HepG2 (cell line): Measurements from ENCODE around the gene GRIK4. TPM values are rescaled to one million over a fixed set of nuclear protein-coding genes. Genes with fewer than 3 reads are reported as not detected.

Source experiments
- ERF ChIP-seq: IDR thresholded peaks from 2 replicates; pipeline ENCODE4 v1.6.1; 2018; ENCODE audit warnings: missing biosample characterization, missing genetic modification reagents
- FOXK2 ChIP-seq: fragments of 450-650 bp; IDR thresholded peaks from 2 replicates; pipeline ENCODE4 v1.6.1; 2016
- HNF1B ChIP-seq: sonication (generic); formaldehyde crosslinking; IDR thresholded peaks from 2 replicates; pipeline ENCODE4 v1.5.1; 2020; ENCODE audit warnings: mild to moderate bottlenecking, moderate library complexity, missing genetic modification reagents
- ISL2 ChIP-seq: sonication (generic); formaldehyde crosslinking; IDR thresholded peaks from 2 replicates; pipeline ENCODE4 v1.5.0; 2020; ENCODE audit warnings: missing genetic modification reagents
- KDM5A ChIP-seq: fragments of 200-600 bp; sonication (generic); IDR thresholded peaks from 2 replicates; pipeline ENCODE4 v1.7.0; 2018; ENCODE audit warnings: antibody characterized with exemption, mild to moderate bottlenecking, low read length, borderline replicate concordance
- KLF16 ChIP-seq, 2 experiments: sonication (generic) in 1 of 2; formaldehyde crosslinking in 1 of 2; IDR thresholded peaks; 2 replicates each; pipeline versions ENCODE4 v1.6.1 to v1.8.0; 2016 to 2023; ENCODE audit warnings: missing genetic modification reagents in 2 of 2, missing compliant biosample characterization in 1 of 2
- NKX3-1 ChIP-seq: sonication (generic); formaldehyde crosslinking; IDR thresholded peaks from 2 replicates; pipeline ENCODE4 v1.5.0; 2020; ENCODE audit warnings: missing genetic modification reagents
- POLR2G ChIP-seq: fragments of 200-400 bp; formaldehyde crosslinking; IDR thresholded peaks from 2 replicates; pipeline ENCODE4 v1.6.1; 2018; ENCODE audit warnings: mild to moderate bottlenecking, low read depth, low read length, moderate library complexity
- SATB2 ChIP-seq: sonication (generic); formaldehyde crosslinking; IDR thresholded peaks from 2 replicates; pipeline ENCODE4 v1.5.0; 2020; ENCODE audit warnings: missing genetic modification reagents
- SP1 ChIP-seq, 2 experiments: fragments of 450-650 bp in 1 of 2; sonication (generic) in 1 of 2; formaldehyde crosslinking in 1 of 2; IDR thresholded peaks; 2 replicates each; pipeline versions ENCODE4 v1.4.0 to v1.6.1; 2016 to 2020; ENCODE audit warnings: missing genetic modification reagents in 1 of 2
- SRSF4 ChIP-seq: fragments of 200-400 bp; formaldehyde crosslinking; IDR thresholded peaks from one replicate; pipeline ENCODE4 v1.6.1; 2018; ENCODE audit warnings: mild to moderate bottlenecking, low read depth, low read length, moderate library complexity; ENCODE audit not compliant: poor library complexity, severe bottlenecking
- TOPORS ChIP-seq: sonication (generic); formaldehyde crosslinking; IDR thresholded peaks from 2 replicates; pipeline ENCODE4 v1.8.0; 2023; ENCODE audit warnings: mild to moderate bottlenecking, missing genetic modification reagents
- U2AF2 ChIP-seq: fragments of 200-400 bp; formaldehyde crosslinking; IDR thresholded peaks from 2 replicates; pipeline ENCODE4 v1.6.1; 2017; ENCODE audit warnings: low read depth, mild to moderate bottlenecking, low read length
- ZIK1 ChIP-seq: sonication (generic); formaldehyde crosslinking; IDR thresholded peaks from 2 replicates; pipeline ENCODE4 v1.5.0; 2020; ENCODE audit warnings: mild to moderate bottlenecking, low read depth, missing genetic modification reagents, borderline replicate concordance
- ZNF292 ChIP-seq: sonication (generic); formaldehyde crosslinking; IDR thresholded peaks from 2 replicates; pipeline ENCODE4 v1.8.1; 2022; ENCODE audit warnings: mild to moderate bottlenecking, low read depth, missing genetic modification reagents, borderline replicate concordance
- ZNF30 ChIP-seq: sonication (generic); formaldehyde crosslinking; IDR thresholded peaks from 2 replicates; pipeline ENCODE4 v1.5.0; 2020; ENCODE audit warnings: mild to moderate bottlenecking, missing genetic modification reagents
- ZNF343 ChIP-seq: sonication (generic); formaldehyde crosslinking; IDR thresholded peaks from 2 replicates; pipeline ENCODE4 v1.4.0; 2020; ENCODE audit warnings: mild to moderate bottlenecking, missing genetic modification reagents
- ZNF367 ChIP-seq: sonication (generic); formaldehyde crosslinking; IDR thresholded peaks from 2 replicates; pipeline ENCODE4 v1.4.0; 2020; ENCODE audit warnings: missing genetic modification reagents, borderline replicate concordance
- ZNF382 ChIP-seq: sonication (generic); formaldehyde crosslinking; IDR thresholded peaks from 2 replicates; pipeline ENCODE4 v1.5.0; 2020; ENCODE audit warnings: missing genetic modification reagents, mild to moderate bottlenecking, borderline replicate concordance
- ZNF383 ChIP-seq: sonication (generic); formaldehyde crosslinking; IDR thresholded peaks from 2 replicates; pipeline ENCODE4 v1.4.0; 2020; ENCODE audit warnings: missing genetic modification reagents, mild to moderate bottlenecking, borderline replicate concordance
- ZNF558 ChIP-seq: sonication (generic); formaldehyde crosslinking; IDR thresholded peaks from 2 replicates; pipeline ENCODE4 v1.9.0; 2022; ENCODE audit warnings: mild to moderate bottlenecking, missing genetic modification reagents, borderline replicate concordance
- ZNF589 ChIP-seq: sonication (generic); formaldehyde crosslinking; conservative IDR thresholded peaks from 2 replicates; pipeline ENCODE4 v1.8.0; 2022; ENCODE audit warnings: mild to moderate bottlenecking, moderate library complexity, missing genetic modification reagents
- ZNF616 ChIP-seq: sonication (generic); formaldehyde crosslinking; IDR thresholded peaks from 2 replicates; pipeline ENCODE4 v1.5.0; 2020; ENCODE audit warnings: low read depth, mild to moderate bottlenecking, missing genetic modification reagents
- ZNF660 ChIP-seq: sonication (generic); formaldehyde crosslinking; IDR thresholded peaks from 2 replicates; pipeline ENCODE4 v1.5.1; 2020; ENCODE audit warnings: mild to moderate bottlenecking, low read depth, missing genetic modification reagents, borderline replicate concordance
- ZNF782 ChIP-seq: sonication (generic); formaldehyde crosslinking; IDR thresholded peaks from 2 replicates; pipeline ENCODE4 v1.4.0; 2020; ENCODE audit warnings: missing genetic modification reagents, mild to moderate bottlenecking, borderline replicate concordance
- ZNF891 ChIP-seq: sonication (generic); formaldehyde crosslinking; IDR thresholded peaks from 2 replicates; pipeline ENCODE4 v1.5.0; 2020; ENCODE audit warnings: mild to moderate bottlenecking, missing genetic modification reagents
- ZZZ3 ChIP-seq: sonication (generic); formaldehyde crosslinking; IDR thresholded peaks from 2 replicates; pipeline ENCODE4 v1.4.0; 2020; ENCODE audit warnings: missing genetic modification reagents, mild to moderate bottlenecking, borderline replicate concordance
- polyA plus RNA-seq, 8 experiments: library from polyadenylated mRNA; depleted of rRNA in 3 of 8; stranded (reverse) in 7 of 8; unstranded in 1 of 8; fragments of >200 nt; fragmentation: Illumina TruSeq in 4 of 8; extraction: Trizol in 4 of 8; gene quantifications; 2 replicates each; pipeline versions ENCODE4 v1.2.1 to v1.2.3, GENCODE V29; 2011 to 2016; ENCODE audit warnings: low read depth in 4 of 8, missing spikeins in 1 of 8, mixed read lengths in 1 of 8; ENCODE audit not compliant: insufficient read depth in 1 of 8
- total RNA-seq, 5 experiments: library from RNA; depleted of rRNA; stranded (reverse); fragments of >200 nt; fragmentation: Illumina TruSeq; extraction: Trizol; gene quantifications; 2 replicates each; pipeline ENCODE4 v1.2.3, GENCODE V29; 2016; ENCODE audit warnings: low read depth in 1 of 5

GRIK4 gene
- total and polyA plus RNA-seq, 2 of the 13 experiments (the other 11 are each of a cell fraction or from before 2014, with no cell fraction given) = 0.04 to 0.07 TPM

- peak; percentile 89 for TF ChIP-seq ZNF589 (CRISPR knock-in tag)
- TF ChIP-seq ZNF558 = 0 out of 2 replicates have a peak, but pooled peaks have one; percentile 29
- TF ChIP-seq KLF16 (CRISPR knock-in tag; IDR thresholded peaks at IDR 0.05) = 0 out of 4 replicates have a peak, but pooled peaks of 1 of the 2 experiments have one; percentile 49
- peak; percentile 76 for TF ChIP-seq POLR2G
- TF ChIP-seq ZNF382 (CRISPR knock-in tag) = no peak
- TF ChIP-seq SRSF4 = no peak
- TF ChIP-seq ISL2 (CRISPR knock-in tag) = peak; percentile 62; the same call in 1 of the 2 replicates
- TF ChIP-seq U2AF2 = peak; percentile 95
- peak; percentile 90 for TF ChIP-seq ERF (CRISPR knock-in tag)
- TF ChIP-seq ZIK1 (CRISPR knock-in tag) = peak; percentile 91; the same call in 1 of the 2 replicates
- peak; percentile 42; the same call in 1 of the 2 replicates for TF ChIP-seq ZNF292 (CRISPR knock-in tag)
- no peak for TF ChIP-seq SATB2 (CRISPR knock-in tag)
- 0 out of 2 replicates have a peak, but pooled peaks have one; percentile 70 for TF ChIP-seq HNF1B (CRISPR knock-in tag)
- TF ChIP-seq KDM5A = no peak
- no peak for TF ChIP-seq ZNF660 (CRISPR knock-in tag)
- TF ChIP-seq FOXK2 = peak; percentile 55; the same call in 1 of the 2 replicates
- TF ChIP-seq TOPORS (CRISPR knock-in tag) = no peak
- TF ChIP-seq ZNF891 (CRISPR knock-in tag) = peak; percentile 69
- TF ChIP-seq ZNF782 (CRISPR knock-in tag) = peak; percentile 50; the same call in 1 of the 2 replicates
- TF ChIP-seq ZNF383 (CRISPR knock-in tag) = no peak
- 0 out of 2 replicates have a peak, but pooled peaks have one; percentile 64 for TF ChIP-seq ZNF30 (CRISPR knock-in tag)
- TF ChIP-seq SP1 (IDR thresholded peaks at IDR 0.05) = no peak
- TF ChIP-seq SP1 (CRISPR knock-in tag; IDR thresholded peaks at IDR 0.05) = 0 out of 2 replicates have a peak, but pooled peaks have one; percentile 44
- TF ChIP-seq ZNF616 = peak; percentile 59; the same call in 1 of the 2 replicates
- no peak for TF ChIP-seq ZNF367 (CRISPR knock-in tag)
- TF ChIP-seq ZZZ3 (CRISPR knock-in tag) = peak; percentile 51; the same call in 1 of the 2 replicates
- peak; percentile 92; the same call in 1 of the 2 replicates for TF ChIP-seq ZNF343 (CRISPR knock-in tag)
- 0 out of 2 replicates have a peak, but pooled peaks have one; percentile 26 for TF ChIP-seq NKX3-1 (CRISPR knock-in tag)
Observed at GRCh38 chr11:121023848-121024751, 512.6 kb downstream of the GRIK4 start, which contains the start of gene TBCEL (continued).
